ENCODE measurements around the gene CALR3. TPM values are rescaled to one million over a fixed set of nuclear protein-coding genes. Genes with fewer than 3 reads are reported as not detected.
"Not testable (repeated sequence)": the region's sequence is repeated elsewhere in the genome, so short reads cannot be mapped to it uniquely, and the experiment has no call there.

CALR3 gene
- total and polyA plus RNA-seq, 2 experiments from 2014 or later = not detected

- Histone ChIP-seq H3K36me3 (peaks cover 2% of the 10 kb centered on the region), H3K4me1 (ENCODE audit: low read depth) (no peaks in the 10 kb centered on the region), H3K27me3 (no peaks in the 10 kb centered on the region), H3K27ac (no peak overlapping the region), H3K9me3 (ENCODE audit: low read depth) (no peaks in the 10 kb centered on the region), H3K4me3 (no peak overlapping the region)
- TF ChIP-seq, protein P1, sequence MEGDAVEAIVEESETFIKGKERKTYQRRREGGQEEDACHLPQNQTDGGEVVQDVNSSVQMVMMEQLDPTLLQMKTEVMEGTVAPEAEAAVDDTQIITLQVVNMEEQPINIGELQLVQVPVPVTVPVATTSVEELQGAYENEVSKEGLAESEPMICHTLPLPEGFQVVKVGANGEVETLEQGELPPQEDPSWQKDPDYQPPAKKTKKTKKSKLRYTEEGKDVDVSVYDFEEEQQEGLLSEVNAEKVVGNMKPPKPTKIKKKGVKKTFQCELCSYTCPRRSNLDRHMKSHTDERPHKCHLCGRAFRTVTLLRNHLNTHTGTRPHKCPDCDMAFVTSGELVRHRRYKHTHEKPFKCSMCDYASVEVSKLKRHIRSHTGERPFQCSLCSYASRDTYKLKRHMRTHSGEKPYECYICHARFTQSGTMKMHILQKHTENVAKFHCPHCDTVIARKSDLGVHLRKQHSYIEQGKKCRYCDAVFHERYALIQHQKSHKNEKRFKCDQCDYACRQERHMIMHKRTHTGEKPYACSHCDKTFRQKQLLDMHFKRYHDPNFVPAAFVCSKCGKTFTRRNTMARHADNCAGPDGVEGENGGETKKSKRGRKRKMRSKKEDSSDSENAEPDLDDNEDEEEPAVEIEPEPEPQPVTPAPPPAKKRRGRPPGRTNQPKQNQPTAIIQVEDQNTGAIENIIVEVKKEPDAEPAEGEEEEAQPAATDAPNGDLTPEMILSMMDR (IDR thresholded peaks at IDR 0.05; ENCODE audit: low read depth, low read length) = no peak
- DNase-seq (ENCODE audit: low read depth in 1 of 2, low spot score in 1 of 2) = no peak
These were observed 12.6 kb upstream of the CALR3 start for GRCh38 chr19:16508546-16508945.

DNA sequence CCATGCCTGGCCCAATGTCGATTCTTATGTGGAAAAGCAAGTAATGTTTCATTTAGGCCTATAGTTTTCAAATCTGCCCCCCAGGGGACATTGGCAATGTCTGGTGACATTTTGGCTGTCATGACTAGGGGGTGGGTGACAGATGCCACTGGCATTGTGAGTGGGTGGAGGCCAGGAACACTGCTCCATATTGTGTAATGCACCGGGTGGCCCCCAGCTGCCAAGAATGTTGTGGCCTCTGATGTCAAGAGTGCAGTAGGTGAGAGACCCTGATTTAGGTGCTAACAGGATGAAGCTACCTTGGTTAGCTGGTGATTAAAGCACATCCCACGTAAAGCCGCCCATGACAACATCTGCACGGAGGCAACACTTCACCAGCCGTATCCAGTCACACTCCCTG is 11.0 kb upstream of the CALR3 start:
- DNase-seq (ENCODE audit: low read depth in 1 of 2, low spot score in 1 of 2) = no peak
- H3K27ac ChIP-seq = no peak overlapping the region
- no peak overlapping the region for H3K4me3 ChIP-seq
- no peaks in the 10 kb centered on the region for H3K4me1 ChIP-seq (ENCODE audit: low read depth)
- TF ChIP-seq, protein P1 (IDR thresholded peaks at IDR 0.05; ENCODE audit: low read depth, low read length) = no peak
- no peaks in the 10 kb centered on the region for H3K9me3 ChIP-seq (ENCODE audit: low read depth)
- peaks cover 3% of the 10 kb centered on the region for H3K36me3 ChIP-seq
- no peaks in the 10 kb centered on the region for H3K27me3 ChIP-seq

GRCh38 chr19:16506161-16506560 is 10.2 kb upstream of the CALR3 start:
- not testable (repeated sequence) for H3K4me1 ChIP-seq (ENCODE audit: low read depth); H3K9me3 ChIP-seq (ENCODE audit: low read depth); H3K27ac ChIP-seq; H3K4me3 ChIP-seq; H3K36me3 ChIP-seq; DNase-seq (ENCODE audit: low read depth in 1 of 2, low spot score in 1 of 2); H3K27me3 ChIP-seq

GRCh38 chr19:16504271-16504670 is 8.3 kb upstream of the CALR3 start:
- no peaks in the 10 kb centered on the region for H3K27me3 ChIP-seq
- no peak overlapping the region for H3K27ac ChIP-seq
- TF ChIP-seq, protein P1 (IDR thresholded peaks at IDR 0.05; ENCODE audit: low read depth, low read length) = no peak
- no peak overlapping the region for H3K4me3 ChIP-seq
- DNase-seq (ENCODE audit: low read depth in 1 of 2, low spot score in 1 of 2) = no peak
- no peaks in the 10 kb centered on the region for H3K4me1 ChIP-seq (ENCODE audit: low read depth)
- no peaks in the 10 kb centered on the region for H3K9me3 ChIP-seq (ENCODE audit: low read depth)
- peaks cover 3% of the 10 kb centered on the region for H3K36me3 ChIP-seq

DNA sequence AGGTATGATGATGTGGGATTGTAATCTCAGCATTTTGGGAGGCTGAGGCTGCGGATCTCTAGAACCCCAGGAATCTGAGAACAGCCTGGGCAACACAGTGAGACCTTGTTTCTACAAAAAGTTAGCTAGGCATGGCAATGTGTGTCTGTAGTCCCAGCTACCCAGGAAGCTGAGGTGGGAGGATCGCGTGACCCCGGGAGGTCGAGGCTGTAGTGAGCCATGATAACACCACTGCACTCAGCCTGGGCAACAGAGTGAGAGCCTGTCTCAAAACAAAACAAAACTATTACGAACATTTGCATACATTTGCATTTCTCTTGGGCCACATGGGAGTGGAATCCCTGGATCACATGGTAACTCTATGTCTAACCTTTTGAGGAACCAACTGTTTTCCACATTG is 1.9 kb upstream of the CALR3 start:
- no peak overlapping the region for H3K27ac ChIP-seq
- no peaks in the 10 kb centered on the region for H3K9me3 ChIP-seq (ENCODE audit: low read depth)
- no peak overlapping the region for H3K4me3 ChIP-seq
- TF ChIP-seq, protein P1 (IDR thresholded peaks at IDR 0.05; ENCODE audit: low read depth, low read length) = no peak
- H3K36me3 ChIP-seq = no peaks in the 10 kb centered on the region
- H3K4me1 ChIP-seq (ENCODE audit: low read depth) = peaks cover 4% of the 10 kb centered on the region
- no peak for DNase-seq (ENCODE audit: low read depth in 1 of 2, low spot score in 1 of 2)
- H3K27me3 ChIP-seq = no peaks in the 10 kb centered on the region

DNA sequence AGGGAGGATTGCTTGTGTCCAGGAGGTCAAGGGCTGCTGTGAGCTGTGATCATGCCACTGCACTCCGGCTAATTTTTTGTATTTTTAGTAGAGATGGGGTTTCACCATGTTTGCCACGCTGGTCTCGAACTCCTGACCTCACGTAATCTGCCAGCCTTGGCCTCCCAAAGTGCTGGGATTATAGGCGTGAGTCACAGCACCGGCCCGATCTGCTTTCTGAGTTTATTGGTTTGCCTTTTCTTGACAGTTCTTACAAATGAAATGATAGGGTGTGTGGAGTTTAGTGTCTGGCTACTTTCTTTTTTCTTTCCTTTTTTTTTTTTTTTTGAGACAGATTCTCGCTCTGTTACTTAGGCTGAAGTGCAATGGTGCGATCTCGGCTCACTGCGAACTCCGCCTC is 1.1 kb upstream of the CALR3 start:
- Histone ChIP-seq H3K9me3 (ENCODE audit: low read depth) (no peaks in the 10 kb centered on the region), H3K4me1 (ENCODE audit: low read depth) (peaks cover 4% of the 10 kb centered on the region), H3K4me3 (peak overlapping the region; percentile 63), H3K36me3 (no peaks in the 10 kb centered on the region), H3K27me3 (no peaks in the 10 kb centered on the region), H3K27ac (no peak overlapping the region)
- TF ChIP-seq, protein P1 (IDR thresholded peaks at IDR 0.05; ENCODE audit: low read depth, low read length) = no peak
- no peak for DNase-seq (ENCODE audit: low read depth in 1 of 2, low spot score in 1 of 2)
